Activated CD4-positive, alpha-beta T cell treated with anti-CD3 and anti-CD28 coated beads, Interleukin-2, amount 10 ng/mL, durations not matched to agents 7 days and 5 days (primary cell): ENCODE results near the gene RSPH6A. TPM values are rescaled to one million over a fixed set of nuclear protein-coding genes. Genes with fewer than 3 reads are reported as not detected.

Experiments
- CTCF ChIA-PET: fragments of 350-600 bp; sonication (Branson Sonifier 250); formaldehyde crosslinking; loops from one replicate; lab custom pipeline; 2021; ENCODE audit warnings: antibody characterized with exemption; lab: Charles Lee
- POLR2A ChIA-PET: fragments of 350-600 bp; sonication (Branson Sonifier 250); formaldehyde crosslinking; loops from one replicate; lab custom pipeline; 2021; ENCODE audit warnings: antibody characterized with exemption; lab: Charles Lee
- DNase-seq: peaks from one replicate; pipeline ENCODE4 v3.0.0-alpha.2; 2020
- H3K27ac Mint-ChIP-seq: one replicate; pipeline ENCODE4 v1.8.0; 2021; ENCODE audit warnings: mild to moderate bottlenecking, moderate library complexity, mixed read lengths
- H3K27me3 Mint-ChIP-seq: one replicate; pipeline ENCODE4 v1.8.0; 2021; ENCODE audit warnings: mixed read lengths
- H3K36me3 Mint-ChIP-seq: one replicate; pipeline ENCODE4 v1.8.0; 2021; ENCODE audit warnings: low read depth, mixed read lengths
- H3K4me1 Mint-ChIP-seq: one replicate; pipeline ENCODE4 v1.8.0; 2021; ENCODE audit warnings: mixed read lengths
- H3K4me3 Mint-ChIP-seq: one replicate; pipeline ENCODE4 v1.8.0; 2021; ENCODE audit warnings: mild to moderate bottlenecking, moderate library complexity, mixed read lengths
- H3K9me3 Mint-ChIP-seq: one replicate; pipeline ENCODE4 v1.8.0; 2021; ENCODE audit warnings: mixed read lengths
- total RNA-seq, 2 experiments: library from RNA; stranded (reverse); gene quantifications; one replicate each; pipeline ENCODE4 v1.2.3, GENCODE V29; 2021

The RSPH6A gene
- total RNA-seq, 2 experiments from 2014 or later, result 0.42 to 0.57 TPM

DNA sequence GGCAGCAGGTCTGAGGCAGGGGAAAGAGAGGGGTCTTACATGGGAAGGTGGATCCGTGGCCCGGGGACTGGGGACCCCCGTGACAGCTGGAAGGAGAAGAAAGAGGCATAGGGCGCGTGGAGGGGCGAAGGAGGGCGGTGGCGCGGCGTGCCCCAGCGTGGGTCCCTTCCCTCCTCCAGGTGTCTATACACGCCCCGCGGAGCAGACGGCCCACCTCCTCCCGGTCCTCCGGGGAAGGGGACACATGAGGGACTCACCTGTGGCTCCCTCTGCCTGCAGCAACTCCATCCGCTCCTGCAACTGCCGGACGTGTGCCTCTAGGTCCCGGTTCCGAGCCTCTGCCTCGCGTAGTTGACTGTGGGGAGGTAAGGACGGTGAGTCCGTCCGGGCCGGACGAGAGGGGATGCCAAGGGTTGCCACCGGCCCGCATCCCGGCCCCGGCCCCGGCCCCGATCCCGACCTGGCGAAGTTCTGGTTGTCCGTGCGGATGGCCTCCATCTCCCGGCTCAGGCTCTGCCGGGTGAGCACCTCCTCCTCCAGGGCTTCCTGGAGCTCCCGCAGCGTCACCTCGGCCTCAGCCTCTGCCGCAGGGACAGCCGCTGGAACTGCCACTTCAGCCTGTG is 43.7 kb downstream of the RSPH6A start:
- Mint-ChIP-seq H3K9me3 (no peaks in the 10 kb centered on the region), H3K36me3 (no peaks in the 10 kb centered on the region), H3K27me3 (peaks cover 14% of the 10 kb centered on the region), H3K4me3 (no peak overlapping the region), H3K4me1 (peaks cover 21% of the 10 kb centered on the region), H3K27ac (no peak overlapping the region)
- no peak for DNase-seq
- ChIA-PET CTCF (interaction anchor here (1.0 to 3.2 kb wide), 12 partner anchors 12 to 129 kb away, joined by 3 to 45 read pairs (median 6); partner anchors contain the start of genes DMPK, DMWD and IRF2BP1), POLR2A (interaction anchor here (0.5 kb wide), 1 partner anchor 846 kb away, joined by 3 read pairs; no protein-coding TSS in a partner anchor)

DNA sequence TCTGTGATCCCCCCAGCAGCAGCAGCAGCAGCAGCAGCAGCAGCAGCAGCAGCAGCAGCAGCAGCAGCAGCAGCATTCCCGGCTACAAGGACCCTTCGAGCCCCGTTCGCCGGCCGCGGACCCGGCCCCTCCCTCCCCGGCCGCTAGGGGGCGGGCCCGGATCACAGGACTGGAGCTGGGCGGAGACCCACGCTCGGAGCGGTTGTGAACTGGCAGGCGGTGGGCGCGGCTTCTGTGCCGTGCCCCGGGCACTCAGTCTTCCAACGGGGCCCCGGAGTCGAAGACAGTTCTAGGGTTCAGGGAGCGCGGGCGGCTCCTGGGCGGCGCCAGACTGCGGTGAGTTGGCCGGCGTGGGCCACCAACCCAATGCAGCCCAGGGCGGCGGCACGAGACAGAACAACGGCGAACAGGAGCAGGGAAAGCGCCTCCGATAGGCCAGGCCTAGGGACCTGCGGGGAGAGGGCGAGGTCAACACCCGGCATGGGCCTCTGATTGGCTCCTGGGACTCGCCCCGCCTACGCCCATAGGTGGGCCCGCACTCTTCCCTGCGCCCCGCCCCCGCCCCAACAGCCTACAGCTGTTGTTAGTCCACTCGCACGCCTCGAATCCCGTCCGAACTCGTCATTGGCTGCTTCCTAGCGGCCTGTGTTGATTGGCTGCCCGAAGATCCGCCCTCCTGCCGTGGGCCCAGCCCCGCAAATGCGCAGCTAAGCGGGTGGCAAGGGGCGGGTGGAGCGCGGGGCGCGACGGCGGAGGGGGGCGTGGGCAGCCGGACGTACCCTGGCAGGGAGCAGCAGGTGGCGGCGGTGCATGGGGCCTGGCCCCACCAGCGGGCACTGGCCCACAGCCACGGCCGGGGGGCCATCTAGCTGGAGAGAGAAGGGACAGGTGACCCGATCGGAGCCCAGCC is 44.7 kb downstream of the RSPH6A start:
- peak overlapping the region; percentile 75 for H3K4me3 Mint-ChIP-seq
- H3K36me3 Mint-ChIP-seq, result no peaks in the 10 kb centered on the region
- peaks cover 16% of the 10 kb centered on the region for H3K27me3 Mint-ChIP-seq
- ChIA-PET POLR2A (interaction anchor here (0.6 kb wide), 1 partner anchor 594 kb away, joined by 3 read pairs; no protein-coding TSS in a partner anchor), CTCF (interaction anchor here (0.6 to 3.2 kb wide), 37 partner anchors 8 to 494 kb away, joined by 3 to 45 read pairs (median 5); partner anchors contain the start of genes DMPK, DMWD, FBXO46 and IRF2BP1)
- peak overlapping the region; percentile 84 for H3K27ac Mint-ChIP-seq
- H3K4me1 Mint-ChIP-seq, result peaks cover 21% of the 10 kb centered on the region
- no peaks in the 10 kb centered on the region for H3K9me3 Mint-ChIP-seq
- DNase-seq, result peak; percentile 89

DNA sequence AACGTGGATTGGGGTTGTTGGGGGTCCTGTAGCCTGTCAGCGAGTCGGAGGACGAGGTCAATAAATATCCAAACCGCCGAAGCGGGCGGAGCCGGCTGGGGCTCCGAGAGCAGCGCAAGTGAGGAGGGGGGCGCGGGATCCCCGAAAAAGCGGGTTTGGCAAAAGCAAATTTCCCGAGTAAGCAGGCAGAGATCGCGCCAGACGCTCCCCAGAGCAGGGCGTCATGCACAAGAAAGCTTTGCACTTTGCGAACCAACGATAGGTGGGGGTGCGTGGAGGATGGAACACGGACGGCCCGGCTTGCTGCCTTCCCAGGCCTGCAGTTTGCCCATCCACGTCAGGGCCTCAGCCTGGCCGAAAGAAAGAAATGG is 45.3 kb downstream of the RSPH6A start:
- H3K27ac Mint-ChIP-seq, result peak overlapping the region; percentile 84
- POLR2A ChIA-PET, result interaction anchor here (0.6 kb wide), 1 partner anchor 93 kb away, joined by 7 read pairs; no protein-coding TSS in a partner anchor
- H3K4me1 Mint-ChIP-seq, result peaks cover 21% of the 10 kb centered on the region
- no peaks in the 10 kb centered on the region for H3K36me3 Mint-ChIP-seq
- no peaks in the 10 kb centered on the region for H3K9me3 Mint-ChIP-seq
- H3K27me3 Mint-ChIP-seq, result peaks cover 16% of the 10 kb centered on the region
- peak; percentile 62 for DNase-seq
- peak overlapping the region; percentile 75 for H3K4me3 Mint-ChIP-seq
- CTCF ChIA-PET, result interaction anchor here (0.8 to 3.2 kb wide), 36 partner anchors 9 to 495 kb away, joined by 3 to 45 read pairs (median 5); partner anchors contain the start of genes DMPK and DMWD

DNA sequence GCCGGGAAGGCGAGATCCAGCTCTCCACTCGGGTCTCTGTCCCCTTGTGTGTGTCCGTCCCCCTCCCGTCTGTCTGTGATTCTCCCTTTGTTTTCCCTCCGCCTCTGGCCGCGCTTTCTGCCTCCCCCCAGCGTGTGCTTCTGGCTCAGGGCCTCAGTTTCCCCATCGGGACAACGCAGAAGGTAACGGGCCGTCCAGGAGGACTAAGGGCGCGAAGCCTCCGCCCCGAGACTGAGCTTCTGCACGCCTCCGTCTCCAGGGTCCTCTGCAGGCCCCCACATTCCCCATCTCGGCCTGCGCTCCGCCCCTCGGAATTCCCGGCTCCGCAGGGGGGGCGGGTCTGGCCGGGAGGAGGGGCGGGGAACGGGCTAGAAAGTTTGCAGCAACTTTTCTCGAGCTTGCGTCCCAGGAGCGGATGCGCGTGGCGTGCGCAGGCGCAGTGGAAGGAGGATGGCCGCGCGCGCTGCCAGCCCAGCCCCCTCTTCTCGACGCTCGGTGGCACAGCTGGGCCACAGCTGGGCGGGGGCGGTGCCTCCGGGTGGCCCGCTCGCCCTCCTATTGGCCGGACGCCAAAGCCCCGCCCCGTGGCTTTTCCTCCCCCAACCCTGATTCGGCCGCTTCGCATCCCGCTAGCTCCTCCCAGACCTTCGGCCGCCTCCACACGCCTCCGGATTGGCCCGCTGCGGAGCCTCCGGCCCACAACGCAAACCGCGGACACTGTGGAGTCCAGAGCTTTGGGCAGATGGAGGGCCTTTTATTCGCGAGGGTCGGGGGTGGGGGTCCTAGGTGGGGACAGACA is 45.9 kb downstream of the RSPH6A start, which contains the start of gene SIX5:
Gene SIX5 (minus strand): TSS at position 269 of the 799 bp plus-strand sequence. CDS start 408 bp downstream, outside the sequence.
- Mint-ChIP-seq H3K27ac (peak within 1 kb of the TSS; percentile 84), H3K4me1 (peaks cover 21% of the 10 kb centered on the region), H3K9me3 (no peaks in the 10 kb centered on the region), H3K36me3 (no peaks in the 10 kb centered on the region), H3K4me3 (peak within 1 kb of the TSS; percentile 75), H3K27me3 (peaks cover 16% of the 10 kb centered on the region)
- ChIA-PET CTCF (interaction anchor here (0.6 to 3.2 kb wide), 40 partner anchors 8 to 911 kb away, joined by 3 to 45 read pairs (median 5); partner anchors contain the start of genes DMPK, DMWD and FBXO46), POLR2A (interaction anchor here (0.6 to 1.3 kb wide), 7 partner anchors 11 to 101 kb away, joined by 3 to 7 read pairs (median 4); partner anchors contain the start of genes DMWD and GIPR)
- DNase-seq, result peak; percentile 95

DNA sequence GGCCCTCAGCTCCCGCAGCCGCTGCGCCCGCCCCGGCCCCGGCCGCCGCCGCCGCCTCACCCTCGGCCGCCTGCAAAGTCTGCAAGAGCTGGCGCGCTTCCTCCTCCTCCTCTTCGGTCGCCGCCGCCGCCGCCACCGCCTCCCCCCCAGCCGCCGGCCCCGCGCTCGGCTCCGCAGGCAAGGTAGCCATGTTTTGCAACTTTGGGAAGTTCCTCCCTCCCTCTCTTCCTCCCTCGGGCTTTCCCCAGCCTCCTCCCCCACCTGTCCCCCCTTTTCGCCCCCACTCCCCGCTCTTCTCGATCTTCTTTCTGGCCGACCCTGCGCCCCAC is 46.5 kb downstream of the RSPH6A start:
- H3K36me3 Mint-ChIP-seq, result no peaks in the 10 kb centered on the region
- H3K4me1 Mint-ChIP-seq, result peaks cover 21% of the 10 kb centered on the region
- POLR2A ChIA-PET, result interaction anchor here (0.8 to 1.3 kb wide), 3 partner anchors 31 to 101 kb away, joined by 3 to 4 read pairs (median 4); partner anchors contain the start of gene GIPR

DNA sequence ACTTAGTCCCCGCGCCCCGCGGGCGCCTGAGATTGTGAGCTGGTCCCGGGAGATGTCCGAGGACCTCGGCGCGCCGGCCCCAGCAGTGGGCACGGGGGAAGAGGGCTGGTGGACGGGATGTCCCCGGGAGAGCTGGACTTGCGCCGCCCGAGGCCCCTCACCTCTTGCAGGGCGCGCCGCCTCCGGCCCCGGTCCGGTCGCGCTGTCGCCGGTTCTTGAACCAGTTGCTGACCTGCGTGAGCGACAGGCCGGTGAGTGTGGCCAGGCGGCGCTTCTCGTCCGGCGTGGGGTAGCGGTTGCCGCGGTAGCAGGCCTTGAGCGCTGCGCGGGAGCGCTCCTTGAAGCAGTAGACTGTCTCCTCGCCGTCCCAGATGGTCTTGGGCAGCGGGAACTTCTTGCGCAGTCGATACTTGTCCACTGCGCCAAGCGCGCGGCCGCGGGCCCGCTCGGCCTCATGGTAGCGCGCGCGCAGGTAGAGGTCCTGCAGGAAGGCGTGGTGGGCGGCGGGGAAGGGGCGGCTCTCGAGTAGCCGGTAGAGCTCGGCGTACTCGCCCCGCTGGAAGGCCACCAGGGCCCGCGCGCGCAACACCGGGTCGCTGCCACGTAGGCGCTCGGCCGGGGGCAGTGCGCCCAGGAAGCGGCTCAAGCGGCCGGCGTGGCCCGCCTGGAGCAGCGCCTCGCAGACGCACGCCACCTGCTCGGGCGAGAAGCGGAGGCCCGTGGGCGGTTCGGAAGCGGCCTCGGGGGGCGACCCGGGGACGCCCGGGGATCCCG is 47.0 kb downstream of the RSPH6A start:
- no peak for DNase-seq
- H3K27ac Mint-ChIP-seq, result no peak overlapping the region
- H3K27me3 Mint-ChIP-seq, result peaks cover 16% of the 10 kb centered on the region
- POLR2A ChIA-PET, result interaction anchor here (1.2 to 1.3 kb wide), 2 partner anchors 31 to 51 kb away, joined by 4 read pairs; no protein-coding TSS in a partner anchor
- H3K4me3 Mint-ChIP-seq, result peak overlapping the region; percentile 40
- H3K36me3 Mint-ChIP-seq, result no peaks in the 10 kb centered on the region
- CTCF ChIA-PET, result interaction anchor here (0.6 to 3.2 kb wide), 15 partner anchors 10 to 135 kb away, joined by 3 to 45 read pairs (median 7); partner anchors contain the start of genes DMWD and FBXO46
- peaks cover 21% of the 10 kb centered on the region for H3K4me1 Mint-ChIP-seq
- H3K9me3 Mint-ChIP-seq, result no peaks in the 10 kb centered on the region

More for the DNA sequence above, 46.5 kb downstream of the RSPH6A start:
- CTCF ChIA-PET, result interaction anchor here (0.8 to 3.2 kb wide), 15 partner anchors 9 to 135 kb away, joined by 3 to 45 read pairs (median 7); partner anchors contain the start of genes DMWD and FBXO46
- peak; percentile 27 for DNase-seq
- peak overlapping the region; percentile 75 for H3K4me3 Mint-ChIP-seq
- H3K27me3 Mint-ChIP-seq, result peaks cover 16% of the 10 kb centered on the region
- peak overlapping the region; percentile 41 for H3K27ac Mint-ChIP-seq
- H3K9me3 Mint-ChIP-seq, result no peaks in the 10 kb centered on the region

DNA sequence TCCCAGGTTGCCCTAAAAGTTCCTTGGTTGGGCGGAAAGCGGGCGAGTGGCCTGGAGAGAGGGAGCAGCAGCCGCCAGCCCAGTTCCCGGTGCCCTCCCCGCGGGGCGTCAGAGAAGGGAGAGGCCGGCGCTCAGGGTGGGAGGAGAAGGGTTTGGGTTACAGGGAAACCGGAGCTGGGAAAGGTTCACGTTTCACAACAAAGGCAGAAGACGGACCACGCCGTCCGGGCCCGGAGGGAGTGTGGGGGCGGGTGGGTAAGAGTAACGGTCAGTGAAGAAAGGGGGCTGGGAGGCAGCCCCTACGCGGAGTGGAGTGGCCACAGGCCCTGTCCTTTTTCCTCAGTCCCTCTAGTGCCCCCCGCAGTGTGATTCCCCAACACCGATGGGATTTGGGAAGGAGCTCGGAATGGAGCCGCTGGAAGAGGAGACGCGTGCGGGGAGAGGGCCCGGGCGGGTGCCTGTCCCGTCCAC is 47.7 kb downstream of the RSPH6A start:
- Mint-ChIP-seq H3K4me3 (no peak overlapping the region), H3K27me3 (peaks cover 16% of the 10 kb centered on the region), H3K9me3 (no peaks in the 10 kb centered on the region), H3K4me1 (peaks cover 21% of the 10 kb centered on the region), H3K27ac (no peak overlapping the region), H3K36me3 (no peaks in the 10 kb centered on the region)
- POLR2A ChIA-PET, result no interaction called here
- CTCF ChIA-PET, result interaction anchor here (0.6 to 1.2 kb wide), 4 partner anchors 28 to 77 kb away, joined by 3 to 4 read pairs (median 3); no protein-coding TSS in a partner anchor
- DNase-seq, result no peak

DNA sequence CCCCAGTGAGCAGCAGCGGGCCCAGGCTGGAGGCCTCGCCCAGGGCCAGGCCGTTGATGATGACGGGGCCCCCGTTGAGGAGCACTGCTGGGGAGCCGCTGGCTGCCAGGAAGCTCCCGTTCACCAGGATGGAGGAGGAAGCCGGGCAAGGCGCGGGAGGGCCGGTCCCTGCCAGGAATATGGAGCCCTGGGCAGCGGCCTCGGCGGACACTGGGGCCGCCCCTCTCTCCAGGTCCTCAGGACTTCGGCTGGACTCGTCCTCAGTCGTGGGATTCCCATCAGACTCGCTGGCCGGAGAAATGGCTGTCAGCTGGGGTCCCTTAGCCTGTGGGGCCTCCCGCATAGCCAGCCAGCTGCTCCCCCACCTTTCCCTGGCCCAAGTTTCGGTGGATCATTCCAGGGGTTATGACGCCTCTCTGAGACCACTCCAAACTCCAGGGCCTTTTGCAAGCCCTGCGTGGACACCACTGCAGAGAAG is 48.2 kb downstream of the RSPH6A start:
- Mint-ChIP-seq H3K9me3 (no peaks in the 10 kb centered on the region), H3K27me3 (peaks cover 11% of the 10 kb centered on the region), H3K27ac (no peak overlapping the region), H3K4me3 (no peak overlapping the region), H3K36me3 (no peaks in the 10 kb centered on the region), H3K4me1 (peaks cover 20% of the 10 kb centered on the region)
- no peak for DNase-seq
- ChIA-PET CTCF (interaction anchor here (0.6 to 1.2 kb wide), 3 partner anchors 28 to 51 kb away, joined by 3 to 4 read pairs (median 3); no protein-coding TSS in a partner anchor), POLR2A (no interaction called here)

DNA sequence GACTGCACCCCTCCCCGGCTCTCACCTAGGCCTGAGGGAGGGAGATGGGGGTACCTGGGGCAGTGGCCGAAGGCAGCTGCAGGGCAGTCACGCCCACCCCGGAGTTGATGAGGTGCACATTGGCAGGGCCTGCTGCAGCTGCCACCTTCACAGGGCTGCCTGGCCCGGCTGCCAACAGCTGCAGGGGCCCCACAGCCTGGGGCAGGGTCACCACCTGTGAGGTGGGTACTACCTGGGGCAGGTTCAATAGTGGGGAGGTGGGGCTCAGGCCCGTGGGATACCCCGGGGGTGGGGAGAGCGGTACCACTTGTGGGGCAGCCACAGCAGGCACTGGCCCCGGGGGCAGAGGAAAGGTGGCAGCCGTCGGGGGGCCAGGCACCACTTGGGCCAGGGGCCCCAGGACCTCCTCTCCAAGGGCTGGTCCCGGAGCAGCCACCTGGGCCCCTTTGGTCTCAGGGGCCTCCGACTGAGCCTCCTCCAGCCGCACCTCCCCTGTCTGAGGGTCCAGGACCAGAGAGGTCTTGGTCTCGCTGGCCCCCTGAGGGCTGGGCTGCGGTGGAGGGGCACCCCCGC is 48.7 kb downstream of the RSPH6A start:
- CTCF ChIA-PET, result interaction anchor here (1.2 kb wide), 1 partner anchor 51 kb away, joined by 3 read pairs; no protein-coding TSS in a partner anchor
- H3K36me3 Mint-ChIP-seq, result no peaks in the 10 kb centered on the region
- peaks cover 20% of the 10 kb centered on the region for H3K4me1 Mint-ChIP-seq
- H3K9me3 Mint-ChIP-seq, result no peaks in the 10 kb centered on the region
- no peak overlapping the region for H3K27ac Mint-ChIP-seq
- no peak overlapping the region for H3K4me3 Mint-ChIP-seq
- POLR2A ChIA-PET, result no interaction called here
- DNase-seq, result no peak
- peaks cover 10% of the 10 kb centered on the region for H3K27me3 Mint-ChIP-seq

DNA sequence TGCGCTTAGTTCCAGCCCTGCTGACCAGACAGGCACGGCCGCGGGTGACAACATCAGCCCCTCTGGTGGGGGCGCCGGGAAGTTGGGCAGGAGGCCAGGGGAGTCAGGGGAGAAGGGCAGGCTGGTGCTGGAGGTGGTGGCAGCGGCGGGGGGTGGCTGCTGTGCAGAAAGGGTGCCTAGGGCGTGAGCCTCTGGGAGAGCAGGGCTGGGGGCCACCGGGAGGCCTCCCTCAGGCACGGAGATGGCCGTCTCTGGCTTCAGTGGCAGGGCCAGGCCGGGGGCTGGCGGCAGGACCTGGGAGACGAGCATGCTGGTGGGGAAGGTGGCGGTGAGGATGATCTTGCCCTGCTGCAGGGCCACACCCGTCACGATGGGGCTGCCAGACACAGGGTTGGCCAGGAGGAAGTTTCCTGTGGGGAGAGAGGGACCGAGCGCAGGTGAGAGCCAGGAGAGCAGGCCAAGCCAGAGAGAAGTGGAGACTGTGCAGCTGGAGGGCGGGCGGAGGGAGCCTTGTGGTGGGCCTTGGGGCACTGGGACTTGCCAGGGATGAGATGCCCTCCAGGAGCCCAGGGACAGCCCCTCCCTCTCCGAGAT is 49.3 kb downstream of the RSPH6A start:
- ChIA-PET CTCF (interaction anchor here (1.5 kb wide), 1 partner anchor 13 kb away, joined by 3 read pairs; no protein-coding TSS in a partner anchor), POLR2A (no interaction called here)

More for the DNA sequence above, 49.3 kb downstream of the RSPH6A start:
- Mint-ChIP-seq H3K27ac (no peak overlapping the region), H3K4me1 (peaks cover 16% of the 10 kb centered on the region), H3K36me3 (no peaks in the 10 kb centered on the region), H3K4me3 (no peak overlapping the region), H3K9me3 (no peaks in the 10 kb centered on the region), H3K27me3 (peaks cover 10% of the 10 kb centered on the region)
- no peak for DNase-seq
